Fibroblast of peridontal ligament (primary cell): ENCODE results near the gene ZNF556.
A peak's percentile ranks its signal among the peaks of the same experiment; 100 is the strongest.

Experiments used
- DNase-seq: peaks from one replicate; pipeline ENCODE4 v3.0.0-alpha.2; 2010; ENCODE audit errors: extremely low read depth

The ZNF556 gene

GRCh38 chr19:2905918-2906519 lies 38.9 kb downstream of the ZNF556 start:
- no peak for DNase-seq

GRCh38 chr19:2906631-2907195 lies 39.6 kb downstream of the ZNF556 start:
- no peak for DNase-seq

GRCh38 chr19:2912306-2912705 lies 45.2 kb downstream of the ZNF556 start:
- DNase-seq, result no peak

- no peak for DNase-seq
Observed at GRCh38 chr19:2917275-2918184, 50.4 kb downstream of the ZNF556 start.

- no peak for DNase-seq
Observed at GRCh38 chr19:2922987-2923386, 55.9 kb downstream of the ZNF556 start.

- DNase-seq, result peak; percentile 87
Observed at GRCh38 chr19:2923510-2923909, 56.4 kb downstream of the ZNF556 start.

- no peak for DNase-seq
Observed at GRCh38 chr19:2926341-2927031, 59.4 kb downstream of the ZNF556 start.

GRCh38 chr19:2927032-2927430 lies 59.9 kb downstream of the ZNF556 start:
- DNase-seq, result no peak
